ENCODE results near the gene CEBPG. TPM values are rescaled to one million over a fixed set of nuclear protein-coding genes. Genes with fewer than 3 reads are reported as not detected.
A peak's percentile ranks its signal among the peaks of the same experiment; 100 is the strongest.

The CEBPG gene
- total RNA-seq, 1 experiment from 2014 or later, result 51.1 TPM

GRCh38 chr19:33375837-33376159 lies 2.3 kb downstream of the CEBPG start:
- peaks cover 31% of the 10 kb centered on the region; the same call in 1 of the 2 replicates for H4K20me1 ChIP-seq (ENCODE audit: insufficient read depth)
- peak overlapping the region; percentile 98 for H3K4me2 ChIP-seq (ENCODE audit: low read length)
- no peak for ATAC-seq
- BruUV-seq (replicated peaks), result no TSS peak
- peaks cover 30 to 49% of the 10 kb centered on the region in 2 experiments for H3K4me1 ChIP-seq (ENCODE audit: control insufficient read depth in 1 of 2, insufficient read depth in 2 of 2, low read length in 2 of 2)
- peaks cover 6 to 10% of the 10 kb centered on the region in 2 experiments; a peak in 2 of 4 replicates for H3K36me3 ChIP-seq (ENCODE audit: control insufficient read depth in 1 of 2, insufficient read depth in 2 of 2, low read length in 2 of 2)
- intact Hi-C loops (cut with micrococcal nuclease), result no loop called here
- H3K79me2 ChIP-seq (ENCODE audit: insufficient read depth, low read length), result peaks cover 68% of the 10 kb centered on the region
- no peak overlapping the region for H3K27ac ChIP-seq (ENCODE audit: low read depth, low read length)
- RAD21 ChIA-PET (ENCODE audit: low non-redundant PET in 1 of 2, low total read pairs in 2 of 2, uncharacterized antibody in 2 of 2, unreplicated experiment in 2 of 2), result no interaction called here
- TF ChIP-seq ZNF274 (IDR thresholded peaks at IDR 0.05; ENCODE audit: low read depth, low read length) (no peak), EZH2 (IDR thresholded peaks at IDR 0.05) (no peak), POLR2A (IDR thresholded peaks at IDR 0.05; ENCODE audit: borderline replicate concordance, extremely low read depth, insufficient read depth, insufficient read length) (no peak), SRF (IDR thresholded peaks at IDR 0.05; ENCODE audit: low read depth) (no peak), FOSL1 (IDR thresholded peaks at IDR 0.05; ENCODE audit: low read depth) (no peak), TCF7L2 (IDR thresholded peaks at IDR 0.05; ENCODE audit: borderline replicate concordance, extremely low read depth, insufficient read depth, insufficient read length) (no peak), EGR1 (IDR thresholded peaks at IDR 0.05; ENCODE audit: low read depth) (no peak), ELF1 (IDR thresholded peaks at IDR 0.05; ENCODE audit: borderline replicate concordance, low read depth) (no peak), MAX (IDR thresholded peaks at IDR 0.05) (no peak), CBX3 (IDR thresholded peaks at IDR 0.05; ENCODE audit: low read depth) (no peak), JUND (IDR thresholded peaks at IDR 0.05) (no peak), ZFX (IDR thresholded peaks at IDR 0.05) (no peak), ATF3 (IDR thresholded peaks at IDR 0.05) (no peak)
- POLR2A ChIA-PET, result interaction anchor here (0.8 to 0.9 kb wide), 2 partner anchors 10 to 13 kb away, joined by 3 read pairs; no protein-coding TSS in a partner anchor
- CTCF ChIA-PET, result no interaction called here
- no peak for DNase-seq (ENCODE audit: low read depth, low spot score)
- H2AFZ ChIP-seq (ENCODE audit: low read depth, low read length, poor library complexity, severe bottlenecking), result no peak overlapping the region
- H3K27me3 ChIP-seq (ENCODE audit: insufficient read depth, low read length), result no peaks in the 10 kb centered on the region
- no peaks in the 10 kb centered on the region for H3K9me3 ChIP-seq (ENCODE audit: control insufficient read depth in 1 of 2, insufficient read depth in 1 of 2, low read depth in 1 of 2, low read length in 2 of 2)
- no peaks in the 10 kb centered on the region for H3K9me2 ChIP-seq (ENCODE audit: insufficient read depth)
- 0 out of 2 replicates have a peak overlapping the region, but pooled peaks have one; percentile 6 for H3K9ac ChIP-seq (ENCODE audit: low read length)
- H3K4me3 ChIP-seq (replicated peaks in 1 of 2; ENCODE audit: low read depth in 1 of 2, low read length in 2 of 2), result peak overlapping the region in 1 of 2 experiments; percentile 36; a peak in 1 of 4 replicates
